Mesenchymal stem cell (in vitro differentiated cells and primary cell): ENCODE measurements around the gene CLEC16A.

ENCODE experiments used
- DNase-seq: peaks from one replicate; pipeline ENCODE4 v3.0.0-alpha.2; 2013
- H2AFZ ChIP-seq: one replicate; pipeline ENCODE4 v1.6.1; 2013; ENCODE audit warnings: low read depth, mild to moderate bottlenecking, control low read depth, inconsistent platforms, low read length, moderate library complexity
- H2AK5ac ChIP-seq: 2 replicates; pipeline ENCODE4 v1.6.1; 2013; ENCODE audit warnings: low read length, moderate library complexity, mild to moderate bottlenecking, inconsistent platforms; ENCODE audit not compliant: severe bottlenecking
- H2BK120ac ChIP-seq: one replicate; pipeline ENCODE4 v1.6.1; 2013; ENCODE audit warnings: low read depth, mild to moderate bottlenecking, inconsistent platforms, low read length, moderate library complexity
- H2BK12ac ChIP-seq, 2 experiments: one replicate each; pipeline ENCODE4 v1.6.1; 2013; ENCODE audit warnings: inconsistent platforms in 2 of 2, low read length in 2 of 2, mild to moderate bottlenecking in 2 of 2, moderate library complexity in 2 of 2, control low read depth in 1 of 2
- H2BK15ac ChIP-seq: one replicate; pipeline ENCODE4 v1.6.1; 2013; ENCODE audit warnings: mild to moderate bottlenecking, low read depth, inconsistent platforms; ENCODE audit not compliant: poor library complexity, severe bottlenecking
- H2BK5ac ChIP-seq: 2 replicates; pipeline ENCODE4 v1.6.1; 2013; ENCODE audit warnings: low read depth, mild to moderate bottlenecking, low read length, control low read depth, inconsistent platforms; ENCODE audit not compliant: poor library complexity, severe bottlenecking
- H3K14ac ChIP-seq, 2 experiments: one replicate each; pipeline ENCODE4 v1.6.1; 2013; ENCODE audit warnings: inconsistent platforms in 2 of 2, low read length in 2 of 2, control low read depth in 1 of 2, mild to moderate bottlenecking in 1 of 2, moderate library complexity in 1 of 2
- H3K18ac ChIP-seq, 2 experiments: one replicate each; pipeline ENCODE4 v1.6.1; 2013; ENCODE audit warnings: inconsistent platforms in 2 of 2, low read length in 2 of 2, control low read depth in 1 of 2, low read depth in 1 of 2, mild to moderate bottlenecking in 1 of 2
- H3K23ac ChIP-seq, 2 experiments: one replicate each; pipeline ENCODE4 v1.6.1; 2013; ENCODE audit warnings: inconsistent platforms in 2 of 2, low read length in 2 of 2, mild to moderate bottlenecking in 2 of 2, moderate library complexity in 2 of 2, control low read depth in 1 of 2
- H3K27ac ChIP-seq: 2 replicates; pipeline ENCODE4 v1.5.1; 2013; ENCODE audit warnings: mild to moderate bottlenecking, moderate library complexity, low read length, control low read depth, inconsistent platforms; ENCODE audit not compliant: poor library complexity, severe bottlenecking
- H3K27me3 ChIP-seq, 2 experiments: 2 replicates each; pipeline versions ENCODE4 v1.6.1 to v1.7.0; 2013; ENCODE audit warnings: low read length in 2 of 2, mild to moderate bottlenecking in 2 of 2, moderate library complexity in 2 of 2, control low read depth in 1 of 2, inconsistent platforms in 1 of 2; ENCODE audit not compliant: control insufficient read depth in 1 of 2, insufficient read depth in 1 of 2
- H3K36me3 ChIP-seq, 2 experiments: 2 replicates each; pipeline versions ENCODE4 v1.6.1 to v1.7.0; 2013; ENCODE audit warnings: low read length in 2 of 2, control low read depth in 1 of 2, inconsistent platforms in 1 of 2, low read depth in 1 of 2, mild to moderate bottlenecking in 1 of 2; ENCODE audit not compliant: insufficient read depth in 2 of 2, control insufficient read depth in 1 of 2
- H3K4ac ChIP-seq, 2 experiments: one replicate each; pipeline ENCODE4 v1.6.1; 2013; ENCODE audit warnings: inconsistent platforms in 2 of 2, low read length in 2 of 2, mild to moderate bottlenecking in 2 of 2, moderate library complexity in 2 of 2, control low read depth in 1 of 2, low read depth in 1 of 2
- H3K4me1 ChIP-seq: 2 replicates; pipeline ENCODE4 v1.6.1; 2013; ENCODE audit warnings: low read depth, low read length, control low read depth; ENCODE audit not compliant: control insufficient read depth, insufficient read depth
- H3K4me2 ChIP-seq: 2 replicates; pipeline ENCODE4 v1.6.1; 2013; ENCODE audit warnings: low read length, mild to moderate bottlenecking, inconsistent platforms; ENCODE audit not compliant: poor library complexity, severe bottlenecking
- H3K4me3 ChIP-seq, 2 experiments: 2 replicates each; pipeline versions ENCODE4 v1.5.1 to v1.7.0; 2013; ENCODE audit warnings: low read length in 2 of 2, mild to moderate bottlenecking in 2 of 2, control low read depth in 1 of 2, low read depth in 1 of 2; ENCODE audit not compliant: insufficient read depth in 1 of 2
- H3K79me1 ChIP-seq: replicated peaks from 2 replicates; pipeline ENCODE4 v1.6.1; 2013; ENCODE audit warnings: mild to moderate bottlenecking, control low read depth, low read length, inconsistent platforms; ENCODE audit not compliant: poor library complexity, severe bottlenecking
- H3K9ac ChIP-seq: 2 replicates; pipeline ENCODE4 v1.7.0; 2013; ENCODE audit warnings: mild to moderate bottlenecking, low read length, moderate library complexity
- H3K9me3 ChIP-seq: 2 replicates; pipeline ENCODE4 v1.7.0; 2013; ENCODE audit warnings: mild to moderate bottlenecking, low read length; ENCODE audit not compliant: control insufficient read depth
- H4K8ac ChIP-seq: one replicate; pipeline ENCODE4 v1.6.1; 2013; ENCODE audit warnings: inconsistent platforms, mild to moderate bottlenecking, low read length, moderate library complexity
- H4K91ac ChIP-seq: one replicate; pipeline ENCODE4 v1.6.1; 2013; ENCODE audit warnings: mild to moderate bottlenecking, low read length, inconsistent platforms
- WGBS: methylation state at CpG from one replicate; pipeline ENCODE4 v1.1.7; 2013; ENCODE audit warnings: mixed read lengths; 5-methylcytosine and 5-hydroxymethylcytosine counted together

Gene CLEC16A

DNA sequence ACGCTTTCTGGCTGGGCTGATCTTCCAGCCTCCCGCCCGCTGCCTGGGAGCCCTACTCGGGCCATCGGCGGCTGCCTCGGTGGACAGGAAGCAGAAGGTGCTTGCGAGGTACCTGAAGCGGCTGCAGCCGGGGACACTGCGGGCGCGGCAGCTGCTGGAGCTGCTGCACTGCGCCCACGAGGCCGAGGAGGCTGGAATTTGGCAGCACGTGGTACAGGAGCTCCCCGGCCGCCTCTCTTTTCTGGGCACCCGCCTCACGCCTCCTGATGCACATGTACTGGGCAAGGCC is 36.7 kb upstream of the CLEC16A start:
- no peaks in the 10 kb centered on the region for H3K4me1 ChIP-seq
- H2BK12ac ChIP-seq = no peak overlapping the region
- H3K18ac ChIP-seq = no peak overlapping the region
- no peak overlapping the region for H3K23ac ChIP-seq
- no peak overlapping the region for H2BK15ac ChIP-seq
- no peak overlapping the region for H2AFZ ChIP-seq
- no peak for DNase-seq
- peaks cover 0 to 9% of the 10 kb centered on the region in 2 experiments for H3K27me3 ChIP-seq
- peaks cover 6% of the 10 kb centered on the region for H3K9me3 ChIP-seq
- no peak overlapping the region for H2BK5ac ChIP-seq
- no peak overlapping the region for H4K8ac ChIP-seq
- WGBS = 88% methylated on average over 21 of the region's 21 CpGs
- peaks cover 0 to 41% of the 10 kb centered on the region in 2 experiments for H3K36me3 ChIP-seq
- no peak overlapping the region for H3K27ac ChIP-seq
- no peak overlapping the region for H3K9ac ChIP-seq
- H3K79me1 ChIP-seq = no peaks in the 10 kb centered on the region
- H2BK120ac ChIP-seq = no peak overlapping the region
- H3K4ac ChIP-seq = no peak overlapping the region
- H3K4me2 ChIP-seq = no peak overlapping the region
- H2AK5ac ChIP-seq = no peak overlapping the region
- H4K91ac ChIP-seq = no peak overlapping the region
- no peak overlapping the region for H3K14ac ChIP-seq
- no peak overlapping the region for H3K4me3 ChIP-seq

DNA sequence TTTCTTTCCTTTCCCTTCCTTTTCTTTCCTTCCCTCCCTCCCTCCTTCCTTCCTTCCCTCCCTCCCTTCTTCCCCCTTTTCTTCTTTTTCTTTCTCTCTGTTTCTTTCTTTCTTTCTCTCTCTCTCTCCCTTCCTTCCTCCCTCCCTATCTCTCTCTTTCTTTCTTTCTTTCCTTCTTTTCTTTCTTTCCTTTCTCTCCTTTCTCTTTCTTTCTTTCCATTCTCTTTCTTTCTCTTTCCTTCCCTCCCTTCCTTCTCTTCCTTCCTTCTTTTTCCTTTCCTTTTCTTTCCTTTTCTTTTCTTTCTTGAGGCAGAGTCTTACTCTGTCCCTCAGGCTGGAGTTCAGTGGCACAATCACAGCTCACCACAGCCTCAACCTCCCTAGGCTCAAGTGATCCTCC is 33.1 kb upstream of the CLEC16A start:
- no peak overlapping the region for H3K27ac ChIP-seq
- H3K4ac ChIP-seq = no peak overlapping the region
- H3K4me2 ChIP-seq = no peak overlapping the region
- peaks cover 0 to 20% of the 10 kb centered on the region in 2 experiments for H3K36me3 ChIP-seq
- no peak overlapping the region for H3K9ac ChIP-seq
- H3K79me1 ChIP-seq = no peaks in the 10 kb centered on the region
- no peak overlapping the region for H2BK15ac ChIP-seq
- H3K18ac ChIP-seq = no peak overlapping the region
- H2AFZ ChIP-seq = no peak overlapping the region
- no peak overlapping the region for H3K4me3 ChIP-seq
- peaks cover 0 to 20% of the 10 kb centered on the region in 2 experiments for H3K27me3 ChIP-seq
- H4K91ac ChIP-seq = no peak overlapping the region
- H3K9me3 ChIP-seq = no peaks in the 10 kb centered on the region
- no peak overlapping the region for H4K8ac ChIP-seq
- H3K23ac ChIP-seq = no peak overlapping the region
- no peak overlapping the region for H3K14ac ChIP-seq
- H2AK5ac ChIP-seq = no peak overlapping the region
- DNase-seq = no peak
- H2BK12ac ChIP-seq = no peak overlapping the region
- no peak overlapping the region for H2BK5ac ChIP-seq
- no peaks in the 10 kb centered on the region for H3K4me1 ChIP-seq
- no peak overlapping the region for H2BK120ac ChIP-seq

DNA sequence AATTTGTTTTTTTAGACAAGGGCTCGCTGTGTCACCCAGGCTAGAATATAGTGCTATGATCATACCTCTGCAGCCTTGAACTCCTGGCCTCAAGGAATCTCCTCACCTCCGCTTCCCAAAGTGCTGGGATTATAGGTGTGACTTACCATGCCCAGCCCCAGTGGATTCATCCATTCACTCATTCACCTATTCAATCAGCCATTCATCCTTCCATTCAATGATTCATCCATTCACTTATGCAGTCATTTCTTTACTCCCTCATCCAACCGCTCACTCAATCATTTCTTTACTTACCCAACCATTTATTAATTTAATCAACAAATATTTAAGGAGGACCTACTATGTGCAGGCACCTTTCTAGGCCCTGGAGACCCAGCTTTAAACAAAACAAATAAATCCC is 27.8 kb upstream of the CLEC16A start:
- H2BK12ac ChIP-seq = no peak overlapping the region
- H2BK5ac ChIP-seq = no peak overlapping the region
- no peak overlapping the region for H2AFZ ChIP-seq
- no peak overlapping the region for H3K4ac ChIP-seq
- no peaks in the 10 kb centered on the region for H3K9me3 ChIP-seq
- no peak overlapping the region for H2AK5ac ChIP-seq
- no peak overlapping the region for H3K27ac ChIP-seq
- H3K79me1 ChIP-seq = no peaks in the 10 kb centered on the region
- no peak overlapping the region for H4K91ac ChIP-seq
- no peak overlapping the region for H3K14ac ChIP-seq
- H3K23ac ChIP-seq = no peak overlapping the region
- H3K18ac ChIP-seq = no peak overlapping the region
- H2BK120ac ChIP-seq = no peak overlapping the region
- peaks cover 0 to 19% of the 10 kb centered on the region in 2 experiments for H3K27me3 ChIP-seq
- peaks cover 2% of the 10 kb centered on the region for H3K4me1 ChIP-seq
- 55% methylated on average over 3 of the region's 3 CpGs for WGBS
- no peak overlapping the region for H3K9ac ChIP-seq
- no peak for DNase-seq
- no peak overlapping the region for H4K8ac ChIP-seq
- no peak overlapping the region for H3K4me3 ChIP-seq
- H2BK15ac ChIP-seq = no peak overlapping the region
- no peak overlapping the region for H3K4me2 ChIP-seq
- H3K36me3 ChIP-seq = peaks cover 0 to 5% of the 10 kb centered on the region in 2 experiments

DNA sequence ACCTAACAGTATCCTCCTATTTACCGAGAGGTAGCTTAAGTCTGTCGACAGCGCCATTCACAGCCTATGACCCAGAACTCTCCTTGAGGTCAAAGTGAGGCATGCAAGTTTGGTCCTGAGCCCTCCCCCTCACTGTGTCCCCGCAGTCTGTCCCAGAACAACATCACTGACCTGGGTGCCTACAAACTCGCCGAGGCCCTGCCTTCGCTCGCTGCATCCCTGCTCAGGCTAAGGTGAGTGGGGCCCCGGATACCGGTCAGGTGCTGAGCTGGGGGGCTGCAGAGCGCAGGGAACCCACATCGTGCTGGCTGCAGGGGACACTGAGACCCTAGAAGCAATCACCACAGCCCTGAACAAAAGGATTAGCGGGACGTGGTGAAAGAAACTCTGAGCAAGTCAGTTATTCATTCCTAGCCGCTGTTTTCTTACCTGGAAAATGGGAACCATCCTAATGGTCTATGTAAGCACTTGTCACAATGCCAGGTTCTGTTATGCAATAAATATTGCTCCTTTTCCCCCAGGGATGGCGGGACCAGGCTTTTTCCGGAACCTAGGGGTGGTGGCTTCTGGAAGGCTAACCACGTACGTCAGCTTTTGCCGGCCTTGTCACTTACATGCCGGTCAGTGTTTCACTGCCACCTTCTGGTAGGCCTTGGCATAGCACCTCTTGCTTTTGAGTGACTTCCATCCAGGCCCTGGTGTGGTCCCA is 25.9 kb upstream of the CLEC16A start:
- no peak overlapping the region for H4K91ac ChIP-seq
- no peak overlapping the region for H3K4me3 ChIP-seq
- H2BK120ac ChIP-seq = no peak overlapping the region
- 48% methylated on average over 21 of the region's 21 CpGs for WGBS
- peak; percentile 89 for DNase-seq
- no peak overlapping the region for H3K4ac ChIP-seq
- H3K79me1 ChIP-seq = no peaks in the 10 kb centered on the region
- no peak overlapping the region for H3K9ac ChIP-seq
- no peak overlapping the region for H3K18ac ChIP-seq
- no peak overlapping the region for H3K27ac ChIP-seq
- peaks cover 0 to 19% of the 10 kb centered on the region in 2 experiments for H3K27me3 ChIP-seq
- H4K8ac ChIP-seq = no peak overlapping the region
- H2BK12ac ChIP-seq = no peak overlapping the region
- H3K14ac ChIP-seq = no peak overlapping the region
- no peaks in the 10 kb centered on the region for H3K9me3 ChIP-seq
- peaks cover 10 to 12% of the 10 kb centered on the region in 2 experiments for H3K36me3 ChIP-seq
- H2AK5ac ChIP-seq = no peak overlapping the region
- H3K23ac ChIP-seq = peak overlapping the region in 1 of 2 experiments; percentile 23
- no peak overlapping the region for H3K4me2 ChIP-seq
- H2AFZ ChIP-seq = no peak overlapping the region
- peaks cover 7% of the 10 kb centered on the region for H3K4me1 ChIP-seq
- no peak overlapping the region for H2BK15ac ChIP-seq
- no peak overlapping the region for H2BK5ac ChIP-seq
